ENCODE results near the gene ALDH1A3.

The ALDH1A3 gene

GRCh38 chr15:100959066-100960050 is 79.7 kb downstream of the ALDH1A3 start:
- DNase-seq (ENCODE audit: low read depth) = no peak
- no peak for TF ChIP-seq CTCF (conservative IDR thresholded peaks at IDR 0.05; ENCODE audit: low read depth, low read length)
- H3K4me3 ChIP-seq (ENCODE audit: low read depth, low read length) = no peak overlapping the region

All from choroid plexus epithelial cell (primary cell).